HG03045 (cell line): Measurements from ENCODE around the gene CEP83.
"Not testable (repeated sequence)": the region's sequence is repeated elsewhere in the genome, so short reads cannot be mapped to it uniquely, and the experiment has no call there.

Experiments used
- ATAC-seq: cut with Tn5 transposase; IDR thresholded peaks from one replicate; pipeline ENCODE4 v1.9.1; 2021; ENCODE audit warnings: mild to moderate bottlenecking, moderate library complexity; ENCODE audit not compliant: unreplicated experiment

Gene CEP83, protein sequence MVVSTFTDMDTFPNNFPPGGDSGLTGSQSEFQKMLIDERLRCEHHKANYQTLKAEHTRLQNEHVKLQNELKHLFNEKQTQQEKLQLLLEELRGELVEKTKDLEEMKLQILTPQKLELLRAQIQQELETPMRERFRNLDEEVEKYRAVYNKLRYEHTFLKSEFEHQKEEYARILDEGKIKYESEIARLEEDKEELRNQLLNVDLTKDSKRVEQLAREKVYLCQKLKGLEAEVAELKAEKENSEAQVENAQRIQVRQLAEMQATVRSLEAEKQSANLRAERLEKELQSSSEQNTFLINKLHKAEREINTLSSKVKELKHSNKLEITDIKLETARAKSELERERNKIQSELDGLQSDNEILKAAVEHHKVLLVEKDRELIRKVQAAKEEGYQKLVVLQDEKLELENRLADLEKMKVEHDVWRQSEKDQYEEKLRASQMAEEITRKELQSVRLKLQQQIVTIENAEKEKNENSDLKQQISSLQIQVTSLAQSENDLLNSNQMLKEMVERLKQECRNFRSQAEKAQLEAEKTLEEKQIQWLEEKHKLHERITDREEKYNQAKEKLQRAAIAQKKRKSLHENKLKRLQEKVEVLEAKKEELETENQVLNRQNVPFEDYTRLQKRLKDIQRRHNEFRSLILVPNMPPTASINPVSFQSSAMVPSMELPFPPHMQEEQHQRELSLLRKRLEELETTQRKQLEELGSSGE

DNA sequence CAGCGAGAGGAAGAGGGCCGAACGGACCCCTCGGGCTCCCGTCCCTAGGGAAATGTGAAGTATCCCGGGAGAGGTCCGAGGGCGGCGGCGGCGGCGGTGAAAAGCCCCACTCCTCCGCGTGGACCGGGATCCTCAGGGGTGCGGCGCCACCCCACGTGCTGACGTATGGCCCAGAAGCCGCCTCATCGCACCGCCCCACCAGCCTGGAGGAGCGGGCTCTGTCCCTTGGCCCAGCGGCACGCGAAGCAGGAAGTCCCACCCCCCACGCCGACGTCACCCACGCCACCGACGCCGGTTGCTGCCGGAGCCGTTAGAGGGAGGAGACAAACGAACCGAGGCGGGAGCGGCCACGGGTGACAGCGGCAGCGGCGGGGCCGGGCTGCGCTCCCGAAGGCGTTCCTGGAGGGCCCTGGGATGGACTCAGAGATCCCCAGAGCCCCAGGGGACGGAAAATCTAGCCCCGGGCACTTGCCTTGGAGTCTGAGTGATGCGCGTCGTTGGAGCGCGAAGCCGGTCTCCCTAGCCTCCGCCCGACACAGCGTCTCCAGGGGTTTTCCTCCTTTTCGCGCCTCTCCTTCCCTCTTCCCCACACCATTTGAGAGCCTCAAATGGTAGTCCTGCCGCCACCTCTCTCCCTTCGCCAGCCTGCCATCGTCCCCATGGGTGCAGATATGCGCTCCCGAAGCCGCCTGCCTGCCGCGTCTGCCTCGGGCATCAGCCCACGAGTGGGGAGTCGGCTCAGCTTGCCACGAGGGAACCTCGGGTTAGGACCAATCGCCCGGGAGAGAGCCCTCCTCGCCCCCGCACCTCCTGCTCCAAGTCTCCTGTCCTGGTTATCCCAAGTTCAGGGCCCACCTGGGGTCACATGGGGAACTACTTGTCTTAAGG is at the start of gene CEP83:
Gene CEP83 (minus strand): TSS at position 140 of the 888 bp plus-strand sequence. CDS start 47,377 bp downstream, outside the sequence.
- peak; percentile 99 for ATAC-seq

DNA sequence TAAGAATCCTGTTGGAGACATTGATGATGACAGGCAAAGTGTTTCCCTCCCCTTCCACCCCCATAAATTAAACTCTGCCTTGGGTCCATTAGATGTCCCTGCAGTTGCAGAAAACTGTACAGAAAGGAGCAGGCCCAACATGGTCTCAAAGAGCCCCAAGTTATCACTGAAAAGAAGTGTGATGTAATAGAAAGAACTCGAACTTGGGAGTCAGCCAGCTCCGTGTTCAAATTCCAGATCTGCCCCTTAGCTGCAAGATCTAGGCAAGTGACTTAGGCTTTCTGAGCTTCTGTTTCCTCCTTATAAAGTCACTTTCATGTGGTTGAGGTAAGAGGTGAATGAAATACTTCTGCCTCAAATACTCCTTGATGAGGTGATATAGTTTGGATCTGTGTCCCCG is 49.6 kb upstream of the CEP83 start:
- no peak for ATAC-seq

DNA sequence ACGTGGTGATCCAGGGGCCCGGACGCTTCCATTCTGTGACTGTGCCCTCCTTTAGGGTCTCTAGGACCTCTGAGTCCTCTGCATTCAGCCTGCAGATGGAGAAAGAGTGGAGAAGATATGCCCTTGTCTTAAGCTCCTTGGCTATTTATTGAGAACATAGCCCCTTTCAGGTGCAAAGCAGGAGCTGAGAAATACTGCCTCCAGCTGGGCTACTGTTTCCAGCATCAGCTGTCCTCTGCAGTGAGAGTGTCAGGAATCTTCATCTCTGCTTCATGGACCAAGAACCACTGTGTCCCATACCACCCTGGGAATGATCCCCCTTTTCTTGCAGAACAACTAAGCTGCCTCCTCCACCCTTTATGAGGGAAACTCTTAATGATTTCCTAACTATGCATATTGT is 47.8 kb upstream of the CEP83 start:
- ATAC-seq: no peak

DNA sequence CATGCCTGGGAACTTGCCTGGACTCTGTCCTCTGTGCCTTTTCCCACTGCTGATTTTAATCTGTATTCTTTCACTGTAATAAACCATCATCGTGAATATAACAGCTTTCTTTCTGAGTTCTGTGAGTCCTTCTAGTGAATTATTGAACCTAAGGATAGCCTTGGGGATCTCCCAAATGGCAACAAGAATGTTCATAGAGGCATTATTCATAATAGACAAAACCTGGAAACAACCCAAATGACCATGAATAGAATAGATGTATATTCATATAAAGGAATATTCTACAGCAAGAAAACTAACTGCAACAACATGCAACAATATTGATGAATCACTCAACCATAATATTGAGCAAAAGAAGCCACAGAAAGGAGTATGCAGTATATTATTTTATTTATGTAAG is 44.7 kb upstream of the CEP83 start:
- ATAC-seq: no peak

DNA sequence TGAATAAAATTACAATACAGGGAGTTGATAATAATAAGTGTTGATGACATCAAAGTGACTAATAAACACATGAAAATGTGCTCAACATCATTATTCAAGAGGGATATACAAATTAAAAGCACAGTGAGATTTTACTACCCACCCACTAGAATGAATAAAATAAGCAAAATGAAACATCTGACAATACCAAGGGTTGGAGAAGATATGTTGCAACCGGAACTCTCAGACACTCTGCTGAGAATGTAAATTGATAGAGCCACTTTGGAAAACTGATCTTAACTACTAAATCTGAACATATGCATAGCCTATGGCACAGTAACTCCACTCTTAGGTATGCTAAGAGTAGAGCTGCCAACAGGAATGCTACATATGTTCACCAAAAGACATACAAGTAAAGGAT is 44.0 kb upstream of the CEP83 start:
- ATAC-seq: no peak

DNA sequence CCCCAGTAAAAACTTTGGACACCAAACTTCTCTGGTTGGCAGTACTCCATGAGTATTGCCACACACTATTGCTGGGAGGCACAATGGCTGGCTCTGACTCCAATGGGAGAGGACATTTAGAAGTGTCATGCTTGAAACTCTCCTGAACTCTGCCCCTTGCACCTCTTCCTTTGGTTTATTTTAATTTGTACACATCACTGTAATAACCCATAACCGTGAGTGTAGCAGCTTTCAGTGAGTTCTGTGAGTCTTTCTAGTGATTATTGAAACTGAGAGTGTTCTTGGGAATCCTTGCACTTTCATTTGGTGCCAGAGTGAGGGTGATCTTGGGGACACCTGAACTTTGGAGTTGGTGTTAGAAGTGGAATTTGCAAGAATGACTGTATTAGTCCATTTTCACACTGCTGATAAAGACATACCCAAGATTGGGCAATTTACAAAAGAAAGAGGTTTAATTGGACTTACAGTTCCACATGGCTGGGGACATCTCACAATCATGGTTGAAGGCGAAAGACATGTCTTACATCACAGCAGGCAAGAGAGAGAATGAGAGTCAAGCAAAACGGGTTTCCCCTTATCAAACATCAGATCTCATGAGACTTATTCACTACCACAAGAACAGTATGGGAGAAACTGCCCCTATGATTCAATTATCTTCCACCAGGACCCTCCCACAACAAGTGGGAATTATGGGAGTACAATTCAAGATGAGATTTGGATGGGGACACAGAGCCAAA is 41.3 kb upstream of the CEP83 start:
- ATAC-seq: no peak

DNA sequence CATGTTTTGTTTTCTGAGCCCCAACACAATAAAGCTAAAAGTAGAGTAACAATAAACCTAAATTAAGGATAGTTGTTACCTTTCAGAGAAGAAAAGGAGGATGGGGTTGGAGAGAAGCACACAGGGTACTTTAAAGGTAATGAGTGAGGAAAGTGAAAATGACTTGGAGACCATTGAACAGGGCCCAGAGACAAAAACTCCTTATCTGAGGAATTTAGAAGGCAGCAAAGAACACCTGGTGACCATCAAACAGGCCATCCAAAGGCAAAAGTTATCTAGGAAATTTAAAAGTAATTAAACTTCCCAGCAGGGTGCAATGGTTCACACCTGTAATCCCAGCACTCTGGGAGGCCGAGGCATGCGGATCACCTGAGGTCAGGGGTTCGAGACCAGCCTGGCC is 39.0 kb upstream of the CEP83 start:
- ATAC-seq: no peak

DNA sequence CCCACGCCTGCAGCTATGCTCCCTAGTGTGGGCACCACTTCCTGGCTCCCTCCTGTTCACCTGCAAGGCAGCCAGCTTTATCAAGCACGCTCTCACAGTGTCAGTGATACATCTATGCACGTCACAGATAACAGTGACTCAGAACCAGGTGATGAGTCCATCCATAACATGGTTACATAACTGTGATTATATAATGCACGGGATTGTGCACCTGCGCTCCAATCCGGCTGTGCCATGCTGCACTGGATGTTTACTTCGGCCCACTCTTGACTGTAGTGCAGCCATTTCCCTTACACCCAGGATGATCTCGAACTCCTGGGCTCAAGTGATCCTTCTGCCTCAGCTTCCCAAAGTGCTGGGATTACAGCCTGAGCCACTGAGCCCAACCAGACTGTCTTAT is 38.4 kb upstream of the CEP83 start:
- no peak for ATAC-seq

DNA sequence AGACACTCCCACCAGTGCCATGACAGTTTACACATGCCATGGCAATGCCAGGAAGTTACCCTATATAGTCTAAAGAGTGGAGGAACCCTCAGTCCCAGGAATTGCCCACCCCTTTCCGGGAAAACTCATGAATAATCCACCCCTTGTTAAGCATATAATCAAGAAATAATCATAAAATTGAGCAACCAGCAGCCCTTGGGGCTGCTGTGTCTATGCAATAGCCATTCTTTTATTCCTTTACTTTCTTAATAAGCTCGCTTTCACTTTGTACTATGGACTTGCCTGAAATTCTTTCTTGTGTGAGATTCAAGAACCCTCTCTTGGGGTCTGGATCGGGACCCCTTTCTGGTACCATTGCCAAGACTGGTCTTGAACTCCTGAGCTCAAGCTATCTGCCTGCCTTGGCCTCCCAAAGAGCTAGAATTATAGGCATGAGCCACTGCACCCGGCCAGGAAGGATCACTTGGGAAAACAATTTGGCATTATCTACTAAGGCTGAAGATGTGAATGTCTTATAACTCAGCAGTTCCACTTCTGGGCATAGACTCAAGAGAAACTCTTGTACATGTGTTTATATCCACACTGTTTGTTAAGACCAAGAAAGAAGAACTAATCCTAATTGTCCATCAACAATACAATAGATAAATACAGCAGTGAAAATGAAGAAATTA is 35.9 kb upstream of the CEP83 start:
- ATAC-seq: no peak

DNA sequence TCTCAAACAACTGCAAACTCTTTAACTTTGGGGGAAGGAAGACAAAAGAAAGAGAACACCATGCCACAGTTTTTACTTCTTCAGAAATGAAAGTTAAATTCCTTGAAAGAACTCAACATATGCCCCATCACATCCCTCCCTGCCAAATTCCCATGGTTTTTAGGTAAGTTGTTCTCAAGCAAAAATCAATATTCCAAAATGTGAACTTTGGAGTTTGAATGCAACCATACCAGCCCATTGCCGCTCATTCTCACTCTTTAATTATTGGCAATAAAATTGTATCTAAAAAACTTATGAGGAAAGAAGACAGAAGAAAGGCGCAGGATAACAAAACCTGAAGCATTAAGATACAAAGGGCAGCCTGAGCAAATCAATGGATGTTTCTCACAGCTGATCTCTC is 31.8 kb upstream of the CEP83 start:
- ATAC-seq: no peak

DNA sequence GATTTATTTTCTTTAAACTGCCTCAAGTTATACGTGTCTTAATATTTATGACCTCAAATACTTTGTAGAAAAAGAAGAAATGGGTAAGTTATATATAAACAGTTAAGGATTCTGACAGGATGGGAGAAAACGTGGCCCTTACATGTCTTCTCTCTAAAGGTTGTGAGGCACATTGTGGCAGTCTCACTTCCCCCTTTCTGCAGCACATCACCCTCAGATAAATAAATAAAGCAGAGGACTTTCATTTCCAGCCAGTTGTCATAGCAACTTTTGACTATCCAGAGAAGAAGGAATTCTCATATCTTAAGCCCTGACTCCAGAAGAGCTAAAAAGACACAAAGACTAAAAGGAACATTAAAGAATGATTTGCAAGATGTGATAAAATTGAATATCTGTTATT is 28.8 kb upstream of the CEP83 start:
- no peak for ATAC-seq

DNA sequence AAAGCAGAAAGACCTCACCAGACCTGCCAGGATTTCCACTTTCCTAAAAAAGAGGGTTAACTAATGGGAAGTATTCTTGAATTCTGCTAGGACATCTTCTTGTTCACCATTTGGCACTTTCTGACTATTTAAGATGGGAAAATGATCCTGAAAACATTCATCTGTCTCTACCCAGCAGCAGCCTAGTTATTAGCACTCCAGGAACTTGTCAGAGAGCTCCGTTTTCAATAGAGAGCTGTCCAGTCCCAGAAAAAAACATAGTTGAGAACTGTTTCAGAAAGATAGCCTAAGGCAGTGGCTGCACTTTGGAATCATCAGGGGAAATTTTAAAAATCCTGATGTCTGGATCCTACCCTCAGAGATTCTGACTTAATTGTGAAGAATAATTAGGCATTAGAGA is 22.1 kb upstream of the CEP83 start:
- no peak for ATAC-seq

DNA sequence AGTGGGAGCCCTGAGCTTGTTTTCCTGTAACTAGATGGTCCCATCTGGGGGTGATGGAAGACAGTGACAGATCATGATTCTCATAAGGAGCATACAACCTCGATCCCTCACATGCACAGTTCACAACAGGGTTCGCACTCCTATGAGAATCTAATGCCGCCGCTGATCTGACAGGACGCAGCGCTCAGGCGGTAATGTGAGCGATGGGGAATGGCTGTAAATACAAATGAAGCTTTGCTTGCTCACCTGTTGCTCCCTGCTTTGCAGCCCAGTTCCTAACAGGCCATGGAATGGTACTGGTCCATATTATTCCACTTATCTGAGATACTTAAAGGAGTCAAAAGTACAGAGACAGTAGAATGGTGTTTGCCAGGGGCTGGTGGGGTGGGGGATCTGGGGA is 9.9 kb upstream of the CEP83 start:
- no peak for ATAC-seq

DNA sequence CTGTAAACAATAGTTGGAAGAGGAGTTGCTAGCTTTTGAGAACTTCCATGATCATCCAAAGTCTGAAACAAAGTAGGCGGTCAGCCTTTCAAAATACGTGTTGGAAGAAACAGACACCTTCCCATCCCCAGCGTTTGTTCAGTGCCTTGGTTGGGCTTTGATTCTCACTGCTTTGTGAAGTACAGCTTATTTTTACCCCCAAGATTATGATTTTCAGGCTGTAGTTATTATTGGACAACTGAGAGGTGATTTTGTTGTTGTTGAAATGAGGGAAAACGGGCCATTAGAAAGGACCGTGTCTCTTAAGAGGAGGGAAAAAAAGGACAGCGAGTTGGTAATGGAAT is 921 bp upstream of the CEP83 start:
- no peak for ATAC-seq

DNA sequence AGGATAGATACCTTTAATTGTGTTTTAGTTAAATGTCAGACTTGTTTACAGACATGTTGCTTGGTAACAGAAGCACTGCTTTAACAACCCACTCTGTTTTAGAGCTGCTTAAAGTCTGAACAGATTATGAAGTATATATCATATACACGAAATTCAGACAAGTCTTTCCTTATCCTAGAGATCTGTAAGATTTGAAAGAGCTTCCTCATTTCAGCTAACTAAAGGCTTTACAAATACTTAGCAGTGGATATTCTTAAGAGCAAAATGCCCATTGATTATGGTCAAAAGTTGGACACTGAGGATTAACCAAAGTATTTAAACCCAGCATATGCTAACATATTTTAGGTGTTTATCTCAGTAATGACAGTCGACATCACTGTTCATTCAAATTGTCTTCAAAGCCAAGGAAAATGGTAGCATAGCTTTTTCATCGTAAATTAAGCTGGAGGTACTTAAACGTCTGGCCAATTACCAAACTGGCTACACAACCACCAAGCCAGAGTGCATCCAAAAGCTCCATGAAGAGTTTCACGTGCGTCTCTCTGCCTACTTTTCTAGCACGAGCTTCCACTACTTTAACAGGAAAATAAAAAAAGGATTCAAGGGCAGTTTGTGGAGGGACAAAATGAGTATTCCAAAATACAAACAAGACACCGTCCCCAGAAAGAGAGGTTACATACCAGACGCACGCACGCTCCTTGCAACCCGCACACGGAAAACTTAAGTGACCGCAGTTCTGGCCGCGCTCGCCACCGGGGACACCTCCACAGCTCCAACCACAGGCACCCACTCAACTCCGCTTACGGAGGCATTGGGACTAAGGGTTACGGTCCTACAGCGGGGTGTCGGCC is 565 bp downstream of the CEP83 start:
- ATAC-seq: peak; percentile 38

DNA sequence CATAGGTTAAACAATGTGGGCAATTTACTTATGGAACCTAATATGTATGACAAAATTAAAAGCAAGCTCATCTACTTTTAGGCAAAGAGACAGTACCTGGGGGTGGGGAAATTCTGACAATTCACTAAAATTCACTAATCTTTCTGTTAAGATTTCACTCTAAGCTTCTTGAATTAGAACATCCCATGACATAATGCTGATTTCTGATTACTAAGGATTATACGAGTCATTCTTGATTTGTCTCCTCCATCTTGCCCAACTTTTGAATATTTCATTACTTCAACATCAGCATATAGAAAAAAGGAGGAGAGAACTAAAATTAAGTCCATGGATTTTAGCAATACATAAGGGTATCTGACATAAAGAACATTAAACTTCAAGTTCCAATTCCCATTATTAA is 2.4 kb downstream of the CEP83 start:
- no peak for ATAC-seq

DNA sequence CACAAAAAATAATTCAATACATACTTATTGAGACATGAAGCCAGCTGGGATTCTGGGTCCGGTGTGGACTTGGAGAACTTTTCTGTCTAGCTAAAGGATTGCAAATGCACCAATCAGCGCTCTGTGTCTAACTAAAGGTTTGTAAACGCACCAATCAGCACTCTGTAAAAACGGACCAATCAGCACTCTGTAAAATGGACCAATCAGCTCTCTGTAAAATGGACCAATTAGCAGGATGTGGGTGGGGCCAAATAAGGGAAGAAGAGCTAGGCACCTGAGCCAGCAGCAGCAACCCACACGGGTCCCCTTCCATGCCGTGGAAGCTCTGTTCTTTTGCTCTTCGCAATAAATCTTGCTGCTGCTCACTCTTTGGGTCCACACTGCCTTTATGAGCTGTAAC is 5.3 kb downstream of the CEP83 start:
- not testable (repeated sequence) for ATAC-seq

DNA sequence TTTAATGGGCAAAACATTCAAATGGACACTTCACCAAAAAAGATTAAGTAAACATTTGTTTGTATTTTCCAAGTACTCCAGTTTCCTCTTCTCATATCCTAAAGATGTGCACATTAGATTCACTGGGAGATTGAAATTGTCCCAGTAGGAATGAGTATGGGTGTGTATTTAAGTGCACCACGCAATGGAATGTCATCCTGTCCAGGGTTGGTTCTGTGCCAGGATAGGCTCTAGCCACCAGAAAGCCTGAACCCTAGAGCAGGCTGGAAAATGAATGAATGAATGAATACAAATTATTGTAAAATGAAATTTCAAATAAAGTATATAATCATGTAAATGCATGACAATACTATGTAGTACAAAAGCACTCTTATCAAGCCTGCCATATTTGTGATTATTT is 14.0 kb downstream of the CEP83 start:
- ATAC-seq: no peak

DNA sequence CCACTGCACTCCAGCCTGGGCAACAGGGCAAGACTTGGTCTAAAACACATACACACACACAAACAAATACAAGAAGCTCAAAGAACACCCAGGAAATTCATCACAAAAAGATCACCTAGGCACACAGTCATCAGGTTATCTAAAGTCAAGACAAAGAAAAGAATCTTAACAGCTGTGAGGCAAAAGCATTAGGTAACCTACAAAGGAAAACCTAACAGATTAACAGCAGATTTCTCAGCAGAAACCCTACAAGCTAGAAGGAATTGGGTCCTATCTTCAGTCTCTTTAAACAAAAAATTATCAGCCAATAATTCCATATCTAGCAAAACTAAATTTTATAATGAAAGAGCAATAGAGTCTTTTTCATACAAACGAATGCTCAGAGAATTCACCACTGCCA is 22.4 kb downstream of the CEP83 start:
- no peak for ATAC-seq
